Measurements from ENCODE around the gene BUB3. TPM values are rescaled to one million over a fixed set of nuclear protein-coding genes. Genes with fewer than 3 reads are reported as not detected.

BUB3 gene
- total and polyA plus RNA-seq, 2 of the 8 experiments (the other 6 are each of a cell fraction or from before 2014, with no cell fraction given) = 183 to 207 TPM

GRCh38 chr10:123191886-123192285 is 37.7 kb downstream of the BUB3 start:
- Histone ChIP-seq H3K36me3 (ENCODE audit: control insufficient read depth in 2 of 4, insufficient read depth in 4 of 4, low read length in 3 of 4) (no peaks in the 10 kb centered on the region), H3K9ac (replicated peaks in 1 of 4; ENCODE audit: extremely low read depth in 1 of 4, low read depth in 3 of 4, low read length in 3 of 4) (no peak overlapping the region), H3K79me1 (ENCODE audit: low read depth, low read length) (peaks cover 1% of the 10 kb centered on the region), H3K56ac (replicated peaks; ENCODE audit: insufficient read length, low read depth, low read length) (no peak overlapping the region), H3K23ac (ENCODE audit: insufficient read length) (no peak overlapping the region), H3K79me2 (ENCODE audit: control insufficient read depth in 1 of 2, insufficient read depth in 2 of 2, low read length in 2 of 2) (no peaks in the 10 kb centered on the region), H2BK12ac (ENCODE audit: low read depth, low read length) (no peak overlapping the region), H3K27me3 (replicated peaks in 1 of 4; ENCODE audit: control insufficient read depth in 3 of 4, extremely low read depth in 1 of 4, insufficient read depth in 3 of 4, low read length in 3 of 4) (no peaks in the 10 kb centered on the region), H4K91ac (replicated peaks; ENCODE audit: insufficient read length, low read length) (no peak overlapping the region), H2BK20ac (ENCODE audit: low read length) (no peak overlapping the region), H3K4me3 (ENCODE audit: extremely low read depth in 1 of 4, insufficient read depth in 2 of 4, low read depth in 3 of 4, low read length in 4 of 4) (no peak overlapping the region), H4K20me1 (replicated peaks in 1 of 2; ENCODE audit: control insufficient read depth in 1 of 2, insufficient read depth in 2 of 2, low read length in 2 of 2) (peaks cover 0 to 2% of the 10 kb centered on the region in 2 experiments), H3K9me3 (ENCODE audit: insufficient read depth in 2 of 2, low read depth in 1 of 2, low read length in 1 of 2) (no peaks in the 10 kb centered on the region), H3K27ac (ENCODE audit: low read depth, low read length) (no peak overlapping the region), H3K23me2 (ENCODE audit: low read depth, low read length) (no peaks in the 10 kb centered on the region), H2AFZ (ENCODE audit: low read length) (no peak overlapping the region), H4K5ac (ENCODE audit: insufficient read length, low read depth, low read length) (no peak overlapping the region), H2AK5ac (ENCODE audit: low read depth, low read length) (no peak overlapping the region), H3K4ac (replicated peaks; ENCODE audit: insufficient read length, low read depth, low read length) (no peak overlapping the region), H3K4me1 (replicated peaks in 1 of 4; ENCODE audit: control insufficient read depth in 3 of 4, insufficient read depth in 4 of 4, low read length in 3 of 4) (peaks cover 0 to 7% (median 3%) of the 10 kb centered on the region in 4 experiments; a peak in 3 of 7 replicates), H2BK5ac (ENCODE audit: low read depth, low read length) (no peak overlapping the region), H3K18ac (ENCODE audit: extremely low read depth, low read length) (no peak overlapping the region), H3K4me2 (ENCODE audit: insufficient read depth in 1 of 2, low read depth in 2 of 2, low read length in 2 of 2) (no peak overlapping the region), H3K14ac (ENCODE audit: insufficient read length) (no peak overlapping the region), H2BK120ac (replicated peaks; ENCODE audit: low read depth, low read length) (no peak overlapping the region), H4K8ac (ENCODE audit: extremely low read depth, insufficient read depth, low read length) (no peak overlapping the region), H2BK15ac (ENCODE audit: low read length) (no peak overlapping the region)
- 97% methylated on average over 8 of the region's 8 CpGs; no CpG with 5 or more reads in 1 of the 2 experiments for WGBS, 2 experiments (ENCODE audit: extremely low coverage in 1 of 2, insufficient coverage in 1 of 2, insufficient read length in 1 of 2, insufficient replicate concordance in 2 of 2, low coverage in 1 of 2, low lambda C conversion rate in 2 of 2, missing lambda C conversion rate in 1 of 2)
- FAIRE-seq = no peak
- ChIA-PET POLR2A (ENCODE audit: partially characterized antibody) (no interaction called here), CTCF (ENCODE audit: partially characterized antibody) (no interaction called here)
- no peak for DNase-seq (ENCODE audit: low read depth in 1 of 2, low spot score in 2 of 2)

Data from H1 (cell line).